GM12875 (cell line): ENCODE results near the gene TLE4.
"Not testable (repeated sequence)": the region's sequence is repeated elsewhere in the genome, so short reads cannot be mapped to it uniquely, and the experiment has no call there.

ENCODE experiments used
- H3K4me3 ChIP-seq: one replicate; pipeline ENCODE4 v1.5.1; 2011; ENCODE audit warnings: low read depth, low read length, control low read depth
- CTCF ChIP-seq: IDR thresholded peaks from 2 replicates; pipeline ENCODE4 v1.5.1; 2011; ENCODE audit warnings: low read depth, mild to moderate bottlenecking, control low read depth, inconsistent platforms, low read length, moderate library complexity, borderline replicate concordance; ENCODE audit not compliant: insufficient read depth

TLE4 gene

GRCh38 chr9:79651251-79651795 lies 79.6 kb downstream of the TLE4 start:
- no peak overlapping the region for H3K4me3 ChIP-seq
- TF ChIP-seq CTCF: no peak

DNA sequence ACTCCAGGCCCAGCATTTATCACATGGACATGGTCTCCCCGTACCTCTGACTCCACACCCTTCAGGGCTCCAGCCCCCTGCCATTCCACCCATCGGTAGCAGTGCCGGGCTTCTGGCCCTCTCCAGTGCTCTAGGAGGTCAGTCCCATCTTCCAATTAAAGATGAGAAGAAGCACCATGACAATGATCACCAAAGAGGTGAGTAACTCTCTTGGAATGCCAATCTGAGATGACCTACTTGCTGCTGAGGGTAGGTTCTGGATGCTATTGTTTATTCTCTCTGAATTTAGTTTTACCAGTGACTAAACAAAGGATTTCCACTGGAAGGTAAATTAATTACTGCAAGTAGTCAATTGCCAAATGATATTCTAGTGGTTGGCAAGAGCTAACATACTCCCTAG lies 80.8 kb downstream of the TLE4 start:
- no peak for TF ChIP-seq CTCF
- H3K4me3 ChIP-seq: no peak overlapping the region

DNA sequence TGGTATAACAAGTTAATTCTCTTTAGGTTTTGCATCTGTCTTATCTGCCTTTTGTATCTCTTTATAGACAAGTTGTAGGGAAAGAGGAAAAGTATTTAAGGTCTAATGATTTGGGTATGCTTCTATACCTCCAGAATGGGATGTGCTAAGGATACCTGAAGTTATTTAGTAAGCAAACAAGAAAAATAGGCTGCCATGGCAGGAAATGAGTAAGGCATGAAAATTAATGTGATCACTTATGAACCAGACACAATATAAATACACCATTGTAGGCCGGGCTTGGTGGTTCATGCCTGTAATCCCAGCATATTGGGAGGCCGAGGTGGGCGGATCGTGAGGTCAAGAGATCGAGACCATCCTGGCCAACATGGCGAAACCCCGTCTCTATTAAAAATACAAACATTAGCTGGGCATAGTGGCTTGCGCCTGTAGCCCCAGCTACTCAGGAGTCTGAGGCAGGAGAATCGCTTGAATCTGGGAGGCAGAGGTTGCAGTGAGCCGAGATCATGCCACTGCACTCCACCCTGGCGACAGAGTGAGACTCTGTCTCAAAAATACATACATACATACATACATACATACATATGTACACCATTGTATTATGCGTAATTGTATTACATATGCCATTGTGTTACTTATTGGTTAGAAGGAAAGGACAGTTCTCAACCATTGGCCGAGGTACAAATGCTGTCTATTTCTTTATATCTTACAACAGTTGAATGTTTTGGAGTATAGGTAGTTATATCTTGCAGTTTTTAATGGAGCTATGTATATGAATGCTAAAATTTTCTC lies 83.0 kb downstream of the TLE4 start:
- H3K4me3 ChIP-seq: not testable (repeated sequence)

GRCh38 chr9:79655551-79655950 lies 83.8 kb downstream of the TLE4 start:
- no peak for TF ChIP-seq CTCF
- no peak overlapping the region for H3K4me3 ChIP-seq

GRCh38 chr9:79656169-79656568 lies 84.4 kb downstream of the TLE4 start:
- no peak for TF ChIP-seq CTCF
- H3K4me3 ChIP-seq: no peak overlapping the region

- no peak for TF ChIP-seq CTCF
- H3K4me3 ChIP-seq: no peak overlapping the region
These were observed 86.1 kb downstream of the TLE4 start for GRCh38 chr9:79657891-79658290.

GRCh38 chr9:79658926-79659325 lies 87.2 kb downstream of the TLE4 start:
- no peak overlapping the region for H3K4me3 ChIP-seq

More at GRCh38 chr9:79658926-79659325, 87.2 kb downstream of the TLE4 start:
- TF ChIP-seq CTCF: no peak
